GM20000 (cell line): ENCODE data around the gene HOXB2.
A peak's percentile ranks its signal among the peaks of the same experiment; 100 is the strongest.

Source experiments
- DNase-seq: peaks from one replicate; pipeline ENCODE4 v3.0.0; 2012; ENCODE audit warnings: low spot score
- TF ChIP-seq, protein P1 (sequence below): IDR thresholded peaks from 2 replicates; pipeline ENCODE4 v1.5.1; 2012; ENCODE audit warnings: mild to moderate bottlenecking, control low read depth; ENCODE audit errors: extremely low read depth, missing control alignments

HOXB2 gene

DNA sequence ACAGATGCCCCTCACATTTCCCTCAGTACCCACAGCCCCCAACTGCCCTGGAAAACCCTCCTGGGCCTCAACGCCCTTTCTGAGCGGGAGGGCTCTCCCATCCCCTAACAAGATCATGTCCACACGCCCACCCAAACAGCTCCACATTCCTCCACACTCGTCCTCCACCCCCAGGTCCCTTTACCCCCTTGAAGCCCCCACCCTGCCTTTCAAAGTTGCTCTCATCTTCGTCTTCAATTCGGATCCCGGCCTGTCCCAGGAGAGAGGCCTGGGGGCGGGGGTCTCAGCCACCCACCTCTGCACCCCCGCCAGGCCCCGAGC, 18.9 kb upstream of the HOXB2 start:
- TF ChIP-seq, protein P1, sequence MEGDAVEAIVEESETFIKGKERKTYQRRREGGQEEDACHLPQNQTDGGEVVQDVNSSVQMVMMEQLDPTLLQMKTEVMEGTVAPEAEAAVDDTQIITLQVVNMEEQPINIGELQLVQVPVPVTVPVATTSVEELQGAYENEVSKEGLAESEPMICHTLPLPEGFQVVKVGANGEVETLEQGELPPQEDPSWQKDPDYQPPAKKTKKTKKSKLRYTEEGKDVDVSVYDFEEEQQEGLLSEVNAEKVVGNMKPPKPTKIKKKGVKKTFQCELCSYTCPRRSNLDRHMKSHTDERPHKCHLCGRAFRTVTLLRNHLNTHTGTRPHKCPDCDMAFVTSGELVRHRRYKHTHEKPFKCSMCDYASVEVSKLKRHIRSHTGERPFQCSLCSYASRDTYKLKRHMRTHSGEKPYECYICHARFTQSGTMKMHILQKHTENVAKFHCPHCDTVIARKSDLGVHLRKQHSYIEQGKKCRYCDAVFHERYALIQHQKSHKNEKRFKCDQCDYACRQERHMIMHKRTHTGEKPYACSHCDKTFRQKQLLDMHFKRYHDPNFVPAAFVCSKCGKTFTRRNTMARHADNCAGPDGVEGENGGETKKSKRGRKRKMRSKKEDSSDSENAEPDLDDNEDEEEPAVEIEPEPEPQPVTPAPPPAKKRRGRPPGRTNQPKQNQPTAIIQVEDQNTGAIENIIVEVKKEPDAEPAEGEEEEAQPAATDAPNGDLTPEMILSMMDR = no peak
- DNase-seq = no peak

DNA sequence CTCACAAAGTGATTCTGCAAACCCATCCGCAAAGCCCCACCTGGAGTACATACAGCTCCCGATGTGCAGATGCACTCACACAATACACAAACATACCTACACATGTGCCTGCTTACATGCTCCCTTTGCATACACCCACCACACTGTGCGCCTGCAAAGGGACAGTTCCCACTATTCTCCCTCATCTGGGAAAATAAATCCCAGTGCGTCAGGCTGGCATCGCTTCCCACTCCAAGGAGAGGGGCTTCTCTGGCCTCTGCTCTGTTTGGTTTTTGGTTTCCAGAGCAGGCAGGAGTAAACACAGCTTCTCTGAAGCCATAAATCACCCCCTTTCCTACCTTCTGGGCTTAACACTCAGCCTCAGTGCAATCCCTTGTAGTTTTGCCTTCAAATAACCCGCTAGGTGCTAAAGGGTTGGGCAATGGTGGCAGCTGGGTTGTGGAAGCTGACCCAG, 18.5 kb upstream of the HOXB2 start:
- DNase-seq = no peak

DNA sequence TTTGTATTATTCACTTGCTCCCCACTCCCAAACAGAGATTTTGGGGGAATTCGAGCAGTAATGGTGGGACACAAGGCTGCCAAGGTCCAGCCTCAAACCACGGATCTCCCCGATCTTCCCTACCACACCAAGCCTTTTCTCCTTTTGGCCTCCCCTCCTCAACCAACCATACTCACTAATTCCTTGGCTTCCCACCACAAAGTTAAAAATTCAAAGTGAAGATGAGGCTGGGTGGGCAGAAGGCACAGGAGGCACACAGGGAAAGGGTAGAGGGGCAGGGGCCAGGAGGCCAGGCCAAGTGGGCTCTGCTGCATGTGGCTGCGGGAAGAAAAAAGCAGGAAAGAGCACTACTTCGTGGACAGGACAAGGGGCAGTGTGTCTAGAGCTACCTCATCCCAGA, 18.0 kb upstream of the HOXB2 start:
- DNase-seq = no peak
- TF ChIP-seq, protein P1 = no peak

More for the DNA sequence above, 18.5 kb upstream of the HOXB2 start:
- TF ChIP-seq, protein P1 = no peak

DNA sequence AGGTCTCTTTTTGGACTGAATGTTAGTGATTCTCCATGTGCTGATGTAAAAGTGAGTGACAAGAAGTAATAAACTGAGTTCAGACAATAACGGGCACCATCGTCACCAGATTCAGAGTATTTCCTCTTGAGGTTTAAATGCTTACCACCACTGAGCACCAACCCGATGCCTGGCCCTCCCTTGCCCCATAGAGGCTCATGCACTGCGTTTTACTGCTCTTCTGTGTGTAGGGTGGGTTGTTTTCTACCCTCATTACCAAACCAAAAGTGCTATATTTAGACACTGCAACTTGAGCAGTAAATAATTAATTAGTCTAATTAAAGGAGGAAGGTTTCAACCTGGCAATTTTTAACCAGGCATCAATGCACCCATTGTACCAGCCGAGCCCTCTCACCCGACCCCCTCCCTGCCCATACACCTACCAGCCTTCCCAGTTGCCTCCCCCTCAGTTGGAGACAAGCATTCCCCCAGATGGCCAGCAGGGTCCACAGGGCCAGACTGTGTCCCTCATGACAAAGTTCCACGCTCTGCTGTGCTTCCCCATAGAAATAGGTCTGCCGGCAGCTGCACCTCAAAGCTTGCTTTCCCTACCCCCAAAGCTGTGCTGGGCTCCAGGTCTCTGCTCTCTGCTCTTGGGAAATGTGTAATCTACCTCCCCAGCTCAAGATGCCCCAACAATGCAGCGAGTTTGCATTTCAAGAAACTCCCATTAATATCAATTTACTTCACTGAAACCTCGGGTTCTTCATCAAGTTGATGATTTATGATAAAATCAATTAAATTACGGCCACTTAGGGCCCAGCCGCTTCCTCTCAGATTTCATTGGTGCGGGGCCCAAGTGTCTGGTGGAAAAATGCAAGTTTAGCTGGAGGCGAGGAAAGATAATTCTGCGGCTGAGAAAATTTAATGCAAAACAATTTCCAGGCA, 17.2 kb upstream of the HOXB2 start:
- peak; percentile 63 for DNase-seq
- TF ChIP-seq, protein P1 = no peak

DNA sequence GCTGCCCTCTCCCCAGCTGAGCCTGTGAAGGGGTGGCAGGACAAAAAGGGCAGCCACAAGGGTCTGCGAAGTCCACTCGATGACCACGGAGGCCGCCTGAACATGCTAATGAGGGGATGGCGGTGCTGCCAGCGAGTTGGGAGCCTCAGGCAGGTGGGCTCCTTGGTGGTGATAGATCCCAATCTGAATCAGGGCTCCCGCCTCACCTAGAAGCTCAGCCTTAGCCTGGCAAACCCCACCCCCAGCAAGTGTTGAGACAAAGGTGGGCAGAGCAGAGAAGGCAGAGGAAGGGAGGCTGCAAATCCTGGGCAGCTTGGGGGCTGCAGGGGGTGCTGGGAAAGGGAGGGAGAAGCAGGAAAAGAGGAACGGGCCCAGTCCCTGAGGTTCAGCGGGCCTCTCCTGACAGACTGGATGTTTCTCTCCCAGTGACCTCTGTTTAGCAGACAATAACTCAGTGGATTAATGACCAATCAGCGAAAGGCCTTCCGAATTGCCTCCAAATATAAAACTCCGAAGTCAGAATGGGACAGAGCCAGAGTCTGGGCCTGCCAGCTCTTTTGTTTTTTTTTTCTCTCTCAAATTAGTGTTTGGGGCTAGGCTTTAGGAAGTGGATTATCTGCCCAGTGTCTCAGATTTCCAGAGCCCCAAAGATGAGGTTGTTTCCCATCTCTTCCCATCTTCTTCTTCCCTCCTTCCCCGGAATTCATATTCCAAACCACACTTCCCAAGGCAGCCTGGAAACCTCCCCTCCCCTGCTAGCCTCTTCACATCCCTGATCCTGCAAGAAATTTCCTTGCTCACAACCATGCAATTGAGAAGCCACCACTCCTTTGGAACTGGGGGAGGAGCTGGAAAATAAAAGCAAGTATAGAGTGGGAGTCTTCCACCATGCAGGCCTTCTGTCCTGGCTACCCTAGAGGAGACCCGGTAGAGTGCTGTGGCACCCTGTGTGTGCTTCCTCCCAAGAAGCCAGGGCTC, 15.2 kb upstream of the HOXB2 start:
- TF ChIP-seq, protein P1 = no peak
- no peak for DNase-seq

DNA sequence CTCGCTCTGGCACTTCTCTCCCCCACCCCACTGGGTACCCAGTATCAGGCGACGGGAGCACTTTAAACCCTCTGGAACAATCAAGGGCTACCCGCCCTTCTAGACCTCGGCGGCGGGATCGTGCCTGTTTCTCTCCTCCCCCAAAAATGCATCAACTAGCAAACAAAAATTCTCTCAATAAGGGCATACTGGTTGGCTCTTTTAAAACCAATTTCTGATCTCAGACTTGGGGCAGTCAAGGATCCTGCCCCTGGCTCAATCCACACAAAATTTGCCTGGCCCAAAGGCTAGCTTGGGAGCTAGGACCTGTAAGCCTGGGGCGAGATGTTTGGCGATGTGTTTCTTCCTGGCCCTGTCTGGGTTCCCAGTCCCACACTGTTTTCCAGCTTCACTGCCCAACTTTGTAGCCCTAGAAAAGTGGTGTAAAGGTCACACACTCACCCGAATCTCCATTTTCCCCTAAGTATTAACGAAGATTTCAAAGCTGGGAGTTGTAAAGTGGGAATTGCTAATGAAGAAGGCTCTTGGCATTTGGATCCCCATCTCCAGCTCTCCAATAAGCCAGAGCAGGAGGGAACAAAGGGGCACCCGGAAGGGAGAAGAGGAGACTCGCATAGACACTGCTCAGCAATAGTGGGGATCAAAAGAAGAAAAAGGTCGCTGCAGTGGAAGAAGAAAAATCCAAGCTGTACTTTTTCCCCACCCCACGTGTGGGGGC, 14.4 kb upstream of the HOXB2 start:
- TF ChIP-seq, protein P1 = no peak
- DNase-seq = no peak
